Lower leg skin (tissue), 3 donors: ENCODE data around the gene UBE2I.

Source experiments
- CTCF ChIP-seq, 3 donors: fragments of 450-650 bp; IDR thresholded peaks; one replicate each; pipeline ENCODE4 v1.5.1; 2016; ENCODE audit warnings: antibody characterized with exemption in 3 of 3, mild to moderate bottlenecking in 3 of 3, moderate library complexity in 2 of 3
- POLR2A ChIP-seq, 2 donors: fragments of 450-650 bp; IDR thresholded peaks; one replicate each; pipeline ENCODE4 v1.6.1; 2016 to 2017; ENCODE audit warnings: antibody characterized with exemption in 2 of 2, mild to moderate bottlenecking in 1 of 2, moderate library complexity in 1 of 2

- TF ChIP-seq POLR2A (IDR thresholded peaks at IDR 0.05) (no peak), CTCF (IDR thresholded peaks at IDR 0.05) (no peak)
Observed at GRCh38 chr16:1363501-1364041, 54.1 kb downstream of the UBE2I start.
